PC-9 (cell line): ENCODE measurements around the gene PA2G4.

Experiments
- EZH2 ChIP-seq: fragments of 200-600 bp; sonication (generic); IDR thresholded peaks from 2 replicates; pipeline ENCODE4 v1.8.0; 2017; ENCODE audit warnings: antibody characterized with exemption, low read depth
- TF ChIP-seq, protein P1 (sequence below): fragments of 200-600 bp; sonication (generic); conservative IDR thresholded peaks from 2 replicates; pipeline ENCODE4 v1.6.1; 2017; ENCODE audit warnings: mixed run types, antibody characterized with exemption, mild to moderate bottlenecking, moderate library complexity

DNA sequence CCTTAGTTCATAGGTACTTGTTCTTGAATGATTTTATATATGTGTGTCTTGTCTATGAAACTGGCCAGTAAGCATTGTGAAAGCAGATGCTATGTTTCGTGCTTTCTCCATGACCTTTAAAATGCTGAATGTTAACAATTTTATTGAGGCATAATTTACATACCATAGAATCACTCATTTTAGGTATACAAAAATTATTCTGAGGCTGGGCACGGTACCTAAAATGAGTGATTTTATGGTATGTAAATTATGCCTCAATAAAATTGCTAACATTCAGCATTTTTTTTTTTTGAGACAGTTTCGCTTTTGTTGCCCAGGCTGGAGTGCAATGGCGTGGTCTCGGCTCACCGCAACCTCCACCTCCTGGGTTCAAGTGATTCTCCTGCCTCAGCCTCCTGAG lies 30.5 kb downstream of the PA2G4 start:
- TF ChIP-seq, protein P1, sequence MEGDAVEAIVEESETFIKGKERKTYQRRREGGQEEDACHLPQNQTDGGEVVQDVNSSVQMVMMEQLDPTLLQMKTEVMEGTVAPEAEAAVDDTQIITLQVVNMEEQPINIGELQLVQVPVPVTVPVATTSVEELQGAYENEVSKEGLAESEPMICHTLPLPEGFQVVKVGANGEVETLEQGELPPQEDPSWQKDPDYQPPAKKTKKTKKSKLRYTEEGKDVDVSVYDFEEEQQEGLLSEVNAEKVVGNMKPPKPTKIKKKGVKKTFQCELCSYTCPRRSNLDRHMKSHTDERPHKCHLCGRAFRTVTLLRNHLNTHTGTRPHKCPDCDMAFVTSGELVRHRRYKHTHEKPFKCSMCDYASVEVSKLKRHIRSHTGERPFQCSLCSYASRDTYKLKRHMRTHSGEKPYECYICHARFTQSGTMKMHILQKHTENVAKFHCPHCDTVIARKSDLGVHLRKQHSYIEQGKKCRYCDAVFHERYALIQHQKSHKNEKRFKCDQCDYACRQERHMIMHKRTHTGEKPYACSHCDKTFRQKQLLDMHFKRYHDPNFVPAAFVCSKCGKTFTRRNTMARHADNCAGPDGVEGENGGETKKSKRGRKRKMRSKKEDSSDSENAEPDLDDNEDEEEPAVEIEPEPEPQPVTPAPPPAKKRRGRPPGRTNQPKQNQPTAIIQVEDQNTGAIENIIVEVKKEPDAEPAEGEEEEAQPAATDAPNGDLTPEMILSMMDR: no peak
- no peak for TF ChIP-seq EZH2
